Measurements from ENCODE around the gene C1orf232. TPM values are rescaled to one million over a fixed set of nuclear protein-coding genes. Genes with fewer than 3 reads are reported as not detected.

The C1orf232 gene
- total RNA-seq, 2 experiments from 2014 or later = not detected

DNA sequence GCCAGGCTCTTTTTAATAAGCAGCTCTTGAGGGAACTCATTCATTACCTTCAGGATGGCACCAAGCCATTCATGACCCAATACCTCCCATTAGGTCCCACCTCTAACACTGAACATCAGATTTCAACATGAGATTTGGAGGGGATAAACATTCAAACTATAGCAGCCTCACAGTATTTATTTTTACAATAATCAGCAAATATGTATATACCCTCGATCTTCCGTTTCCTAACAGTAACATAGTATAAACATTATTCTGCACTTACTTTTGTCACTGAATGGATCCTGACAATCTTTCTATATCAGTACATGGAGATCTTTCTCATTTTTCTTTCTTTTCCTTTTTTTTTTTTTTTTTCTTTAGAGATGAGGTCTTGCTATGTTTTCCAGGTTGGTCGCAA lies 27.0 kb upstream of the C1orf232 start:
- Mint-ChIP-seq H3K36me3 (ENCODE audit: low read depth) (no peaks in the 10 kb centered on the region), H3K4me1 (ENCODE audit: low read depth) (peaks cover 17% of the 10 kb centered on the region), H3K27ac (no peak overlapping the region), H3K4me3 (no peak overlapping the region), H3K9me3 (no peaks in the 10 kb centered on the region), H3K27me3 (no peaks in the 10 kb centered on the region)
- no peak overlapping the region for H3K4me3 ChIP-seq (ENCODE audit: low read length)
- no peaks in the 10 kb centered on the region for H3K27me3 ChIP-seq (ENCODE audit: control insufficient read depth in 1 of 2, insufficient read depth in 2 of 2, low read length in 2 of 2)
- no peaks in the 10 kb centered on the region for H3K9me3 ChIP-seq (ENCODE audit: control insufficient read depth in 1 of 2, insufficient read depth in 1 of 2, low read length in 2 of 2)
- no peak for ATAC-seq (ENCODE audit: poor library complexity)
- DNase-seq = no peak
- CTCF ChIA-PET = interaction anchor here (0.8 kb wide), 1 partner anchor 13 kb away, joined by 4 read pairs; no protein-coding TSS in a partner anchor
- no peaks in the 10 kb centered on the region for H3K36me3 ChIP-seq (ENCODE audit: insufficient read depth, low read length)
- peaks cover 17% of the 10 kb centered on the region for H3K4me1 ChIP-seq (ENCODE audit: insufficient read depth, low read length)
- intact Hi-C loops (cut with DNase I, micrococcal nuclease) = no loop called here
- H3K27ac ChIP-seq (ENCODE audit: low read depth in 1 of 2, low read length in 2 of 2) = no peak overlapping the region
- TF ChIP-seq, protein P1, sequence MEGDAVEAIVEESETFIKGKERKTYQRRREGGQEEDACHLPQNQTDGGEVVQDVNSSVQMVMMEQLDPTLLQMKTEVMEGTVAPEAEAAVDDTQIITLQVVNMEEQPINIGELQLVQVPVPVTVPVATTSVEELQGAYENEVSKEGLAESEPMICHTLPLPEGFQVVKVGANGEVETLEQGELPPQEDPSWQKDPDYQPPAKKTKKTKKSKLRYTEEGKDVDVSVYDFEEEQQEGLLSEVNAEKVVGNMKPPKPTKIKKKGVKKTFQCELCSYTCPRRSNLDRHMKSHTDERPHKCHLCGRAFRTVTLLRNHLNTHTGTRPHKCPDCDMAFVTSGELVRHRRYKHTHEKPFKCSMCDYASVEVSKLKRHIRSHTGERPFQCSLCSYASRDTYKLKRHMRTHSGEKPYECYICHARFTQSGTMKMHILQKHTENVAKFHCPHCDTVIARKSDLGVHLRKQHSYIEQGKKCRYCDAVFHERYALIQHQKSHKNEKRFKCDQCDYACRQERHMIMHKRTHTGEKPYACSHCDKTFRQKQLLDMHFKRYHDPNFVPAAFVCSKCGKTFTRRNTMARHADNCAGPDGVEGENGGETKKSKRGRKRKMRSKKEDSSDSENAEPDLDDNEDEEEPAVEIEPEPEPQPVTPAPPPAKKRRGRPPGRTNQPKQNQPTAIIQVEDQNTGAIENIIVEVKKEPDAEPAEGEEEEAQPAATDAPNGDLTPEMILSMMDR (IDR thresholded peaks at IDR 0.05) = no peak
- POLR2A ChIA-PET = no interaction called here

DNA sequence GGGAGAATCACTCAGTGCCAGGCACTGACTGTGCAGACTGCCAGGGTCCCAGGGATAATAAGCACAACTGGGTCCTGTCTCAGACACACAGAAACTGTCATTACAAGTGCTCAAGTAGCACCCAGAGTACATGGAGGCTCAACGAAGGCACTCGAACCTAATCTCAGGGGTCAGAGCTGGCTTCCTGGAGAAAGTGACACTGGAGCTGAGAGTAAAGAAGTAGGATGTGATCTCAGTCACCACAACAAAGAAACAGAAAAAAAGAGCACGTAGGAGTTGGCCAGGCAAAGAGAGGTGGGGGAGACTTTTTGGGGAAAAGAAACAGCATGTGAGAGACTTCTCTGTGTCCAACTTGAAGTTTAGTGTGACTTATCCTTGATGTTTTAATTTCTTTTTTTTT lies 23.0 kb upstream of the C1orf232 start:
- Histone ChIP-seq H3K4me3 (ENCODE audit: low read length) (no peak overlapping the region), H3K27me3 (ENCODE audit: control insufficient read depth in 1 of 2, insufficient read depth in 2 of 2, low read length in 2 of 2) (no peaks in the 10 kb centered on the region), H3K4me1 (ENCODE audit: insufficient read depth, low read length) (peaks cover 11% of the 10 kb centered on the region), H3K9me3 (ENCODE audit: control insufficient read depth in 1 of 2, insufficient read depth in 1 of 2, low read length in 2 of 2) (no peaks in the 10 kb centered on the region), H3K27ac (ENCODE audit: low read depth in 1 of 2, low read length in 2 of 2) (no peak overlapping the region), H3K36me3 (ENCODE audit: insufficient read depth, low read length) (no peaks in the 10 kb centered on the region)
- intact Hi-C loops (cut with DNase I, micrococcal nuclease) = no loop called here
- ATAC-seq (ENCODE audit: poor library complexity) (peak; percentile 24), DNase-seq (peak in 1 of 14 experiments; percentile 43)
- Mint-ChIP-seq H3K4me1 (ENCODE audit: low read depth) (peaks cover 17% of the 10 kb centered on the region), H3K27ac (no peak overlapping the region), H3K4me3 (no peak overlapping the region), H3K27me3 (no peaks in the 10 kb centered on the region), H3K36me3 (ENCODE audit: low read depth) (no peaks in the 10 kb centered on the region), H3K9me3 (no peaks in the 10 kb centered on the region)
- TF ChIP-seq, protein P1 (IDR thresholded peaks at IDR 0.05) = no peak
- POLR2A ChIA-PET = no interaction called here
- CTCF ChIA-PET = interaction anchor here (3.5 kb wide), 1 partner anchor 42 kb away, joined by 12 read pairs; the partner anchor contains the start of gene CEP85

DNA sequence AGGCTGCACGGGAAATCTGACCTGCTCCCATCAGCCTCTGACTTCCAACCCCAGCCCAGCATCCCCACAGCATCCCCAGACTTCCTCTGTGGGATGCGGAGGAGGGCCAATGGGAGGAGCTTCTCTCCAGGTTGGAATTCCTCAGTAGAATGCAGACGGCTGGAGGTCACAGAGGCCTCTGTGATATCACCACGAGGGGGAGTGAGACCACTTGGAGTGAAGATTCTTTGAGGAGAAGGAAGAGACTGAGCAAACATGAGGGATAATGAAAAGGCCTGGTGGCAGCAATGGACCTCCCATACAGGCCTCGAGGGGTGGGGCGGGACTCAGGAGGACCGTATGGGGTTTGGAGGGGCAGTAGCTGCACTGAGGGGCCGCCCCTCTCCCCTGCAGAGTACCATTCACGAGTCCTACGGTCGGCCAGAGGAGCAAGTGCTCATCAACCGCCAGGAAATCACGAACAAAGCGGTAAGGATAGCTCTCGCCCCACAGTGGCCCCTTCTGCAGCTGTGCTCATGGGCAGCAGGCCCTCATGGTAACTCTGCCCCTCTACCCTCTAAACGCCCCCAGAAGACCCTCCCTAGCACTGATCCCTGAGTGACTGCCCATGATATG lies 21.7 kb upstream of the C1orf232 start, which contains the start of gene CATSPER4:
TSS of gene CATSPER4 (plus strand) at position 230 of the 615 bp plus-strand sequence. CDS start at position 256, 26 bp downstream.
- Histone ChIP-seq H3K4me1 (ENCODE audit: insufficient read depth, low read length) (peaks cover 11% of the 10 kb centered on the region), H3K27me3 (ENCODE audit: control insufficient read depth in 1 of 2, insufficient read depth in 2 of 2, low read length in 2 of 2) (no peaks in the 10 kb centered on the region), H3K36me3 (ENCODE audit: insufficient read depth, low read length) (no peaks in the 10 kb centered on the region), H3K27ac (ENCODE audit: low read depth in 1 of 2, low read length in 2 of 2) (no peak within 1 kb of the TSS), H3K9me3 (ENCODE audit: control insufficient read depth in 1 of 2, insufficient read depth in 1 of 2, low read length in 2 of 2) (no peaks in the 10 kb centered on the region), H3K4me3 (ENCODE audit: low read length) (no peak within 1 kb of the TSS)
- ChIA-PET POLR2A (no interaction called here), CTCF (interaction anchor here (1.0 to 3.5 kb wide), 2 partner anchors 21 to 44 kb away, joined by 3 to 12 read pairs; partner anchors contain the start of genes CEP85 and ZNF593)
- DNase-seq (peak in 4 of 14 experiments; percentile 17 to 40 (median 30)), ATAC-seq (ENCODE audit: poor library complexity) (no peak)
- no peak within 1 kb of the TSS for H3K27ac Mint-ChIP-seq
- TF ChIP-seq, protein P1 (IDR thresholded peaks at IDR 0.05) = no peak
- H3K4me1 Mint-ChIP-seq (ENCODE audit: low read depth) = peaks cover 17% of the 10 kb centered on the region
- H3K27me3 Mint-ChIP-seq = no peaks in the 10 kb centered on the region
- H3K9me3 Mint-ChIP-seq = no peaks in the 10 kb centered on the region
- no peaks in the 10 kb centered on the region for H3K36me3 Mint-ChIP-seq (ENCODE audit: low read depth)
- no peak within 1 kb of the TSS for H3K4me3 Mint-ChIP-seq
- intact Hi-C loops (cut with DNase I, micrococcal nuclease) = no loop called here
